Neural progenitor cell (in vitro differentiated cells): ENCODE measurements around the gene SLC6A12. TPM values are rescaled to one million over a fixed set of nuclear protein-coding genes. Genes with fewer than 3 reads are reported as not detected.

ENCODE experiments used
- DNase-seq: peaks from one replicate; pipeline ENCODE4 v3.0.0-alpha.2; 2016; ENCODE audit warnings: low spot score
- H2AFZ ChIP-seq: fragments of 200-600 bp; sonication (generic); replicated peaks from 2 replicates; pipeline ENCODE4 v1.6.1; 2016; ENCODE audit warnings: antibody characterized with exemption
- H3F3A ChIP-seq: fragments of 200-600 bp; sonication (generic); 2 replicates; pipeline ENCODE4 v1.6.1; 2016; ENCODE audit warnings: antibody characterized with exemption, low read depth
- H3K27ac ChIP-seq: fragments of 200-600 bp; sonication (generic); 2 replicates; pipeline ENCODE4 v1.5.1; 2016; ENCODE audit warnings: mild to moderate bottlenecking
- H3K27me3 ChIP-seq: fragments of 200-600 bp; sonication (generic); 2 replicates; pipeline ENCODE4 v1.6.1; 2016; ENCODE audit warnings: mild to moderate bottlenecking, moderate library complexity
- H3K36me3 ChIP-seq: fragments of 200-600 bp; sonication (generic); 2 replicates; pipeline ENCODE4 v1.5.1; 2016
- H3K4me1 ChIP-seq: fragments of 200-600 bp; sonication (generic); 2 replicates; pipeline ENCODE4 v1.6.1; 2016; ENCODE audit warnings: mixed run types
- H3K4me2 ChIP-seq: fragments of 200-600 bp; sonication (generic); 2 replicates; pipeline ENCODE4 v1.6.1; 2016
- H3K4me3 ChIP-seq: fragments of 200-600 bp; sonication (generic); 2 replicates; pipeline ENCODE4 v1.5.1; 2016
- H3K79me2 ChIP-seq: fragments of 200-600 bp; sonication (generic); 2 replicates; pipeline ENCODE4 v1.6.1; 2016; ENCODE audit warnings: low read depth
- H3K9ac ChIP-seq: fragments of 200-600 bp; sonication (generic); 2 replicates; pipeline ENCODE4 v1.6.1; 2016
- H3K9me3 ChIP-seq: fragments of 200-600 bp; sonication (generic); 2 replicates; pipeline ENCODE4 v1.5.1; 2016; ENCODE audit warnings: low read depth
- H4K20me1 ChIP-seq: fragments of 200-600 bp; sonication (generic); 2 replicates; pipeline ENCODE4 v1.6.1; 2016; ENCODE audit warnings: low read depth
- H3K27ac Mint-ChIP-seq: 3 replicates; pipeline ENCODE4 v1.8.0; 2021; ENCODE audit warnings: mixed read lengths
- H3K27me3 Mint-ChIP-seq: 2 replicates; pipeline ENCODE4 v1.8.0; 2022; ENCODE audit warnings: low read depth, mild to moderate bottlenecking, inconsistent platforms, moderate library complexity, mixed read lengths; ENCODE audit not compliant: insufficient read depth
- H3K36me3 Mint-ChIP-seq: 3 replicates; pipeline ENCODE4 v1.8.0; 2021; ENCODE audit warnings: mixed read lengths
- H3K4me1 Mint-ChIP-seq: 3 replicates; pipeline ENCODE4 v1.8.0; 2021; ENCODE audit warnings: mixed read lengths
- H3K4me3 Mint-ChIP-seq: 3 replicates; pipeline ENCODE4 v1.8.0; 2021; ENCODE audit warnings: mild to moderate bottlenecking, moderate library complexity, mixed read lengths
- H3K9me3 Mint-ChIP-seq: 3 replicates; pipeline ENCODE4 v1.8.0; 2020; ENCODE audit warnings: mixed read lengths
- CTCF ChIP-seq: fragments of 200-600 bp; sonication (generic); IDR thresholded peaks from 2 replicates; pipeline ENCODE4 v1.5.1; 2017; ENCODE audit warnings: antibody characterized with exemption, mild to moderate bottlenecking
- EZH2 ChIP-seq: fragments of 200-600 bp; sonication (generic); IDR thresholded peaks from 2 replicates; pipeline ENCODE4 v1.6.1; 2017; ENCODE audit warnings: antibody characterized with exemption, mild to moderate bottlenecking, moderate library complexity
- EZH2phosphoT487 ChIP-seq: fragments of 200-600 bp; sonication (generic); IDR thresholded peaks from 2 replicates; pipeline ENCODE4 v1.6.1; 2017; ENCODE audit warnings: antibody characterized with exemption
- total RNA-seq: library from RNA; depleted of rRNA; stranded (reverse); fragments of >200 nt; gene quantifications from 2 replicates; pipeline ENCODE4 v1.2.3, GENCODE V29; 2015; ENCODE audit warnings: low replicate concordance

SLC6A12 gene
- total RNA-seq, 1 donor from 2014 or later, result not detected

GRCh38 chr12:180445-180844, 33.5 kb downstream of the SLC6A12 start:
- TF ChIP-seq CTCF, result no peak
- no peak for TF ChIP-seq EZH2phosphoT487
- TF ChIP-seq EZH2, result no peak
- Mint-ChIP-seq H3K36me3 (no peaks in the 10 kb centered on the region), H3K9me3 (no peaks in the 10 kb centered on the region), H3K27me3 (peaks cover 12% of the 10 kb centered on the region), H3K4me3 (no peak overlapping the region), H3K27ac (peak overlapping the region; percentile 19), H3K4me1 (peaks cover 7% of the 10 kb centered on the region)
- H3K36me3 ChIP-seq, result no peaks in the 10 kb centered on the region
- no peaks in the 10 kb centered on the region for H3K4me1 ChIP-seq
- no peak overlapping the region for H3K4me3 ChIP-seq
- no peaks in the 10 kb centered on the region for H3F3A ChIP-seq
- H3K27ac ChIP-seq, result no peak overlapping the region
- no peaks in the 10 kb centered on the region for H3K27me3 ChIP-seq
- no peaks in the 10 kb centered on the region for H3K79me2 ChIP-seq
- no peaks in the 10 kb centered on the region for H3K9me3 ChIP-seq
- no peak for DNase-seq
- no peak overlapping the region for H3K9ac ChIP-seq
- H2AFZ ChIP-seq, result no peak overlapping the region
- no peak overlapping the region for H3K4me2 ChIP-seq
- H4K20me1 ChIP-seq, result no peaks in the 10 kb centered on the region

DNA sequence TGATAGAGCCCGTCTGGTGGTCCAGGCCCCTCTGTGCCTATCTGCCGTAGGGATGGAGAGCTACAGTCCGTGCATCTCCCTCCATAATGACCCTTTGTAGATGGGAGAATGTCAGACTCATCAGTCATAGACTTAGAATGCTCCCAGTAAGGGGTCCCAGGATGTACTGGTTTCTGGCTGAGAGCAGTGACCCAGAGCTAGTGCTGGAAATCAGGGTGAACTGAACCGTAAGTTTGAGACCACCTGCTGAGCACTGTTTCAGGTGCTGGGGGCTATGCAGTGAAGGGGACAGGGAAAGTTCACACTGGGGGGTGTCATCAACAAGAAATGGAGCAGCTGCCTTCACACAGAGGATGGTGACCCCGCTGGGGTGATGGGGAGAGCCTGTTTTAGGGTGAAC, 34.1 kb downstream of the SLC6A12 start:
- Mint-ChIP-seq H3K36me3 (no peaks in the 10 kb centered on the region), H3K4me1 (peaks cover 11% of the 10 kb centered on the region), H3K27ac (no peak overlapping the region), H3K9me3 (no peaks in the 10 kb centered on the region), H3K4me3 (no peak overlapping the region), H3K27me3 (peaks cover 15% of the 10 kb centered on the region)
- H3K36me3 ChIP-seq, result no peaks in the 10 kb centered on the region
- no peaks in the 10 kb centered on the region for H3K4me1 ChIP-seq
- no peak overlapping the region for H3K9ac ChIP-seq
- no peak overlapping the region for H3K27ac ChIP-seq
- no peaks in the 10 kb centered on the region for H3K9me3 ChIP-seq
- H3K27me3 ChIP-seq, result no peaks in the 10 kb centered on the region
- no peak overlapping the region for H3K4me2 ChIP-seq
- H3K79me2 ChIP-seq, result no peaks in the 10 kb centered on the region
- H3K4me3 ChIP-seq, result no peak overlapping the region
- H4K20me1 ChIP-seq, result no peaks in the 10 kb centered on the region
- DNase-seq, result no peak
- H3F3A ChIP-seq, result no peaks in the 10 kb centered on the region
- TF ChIP-seq EZH2phosphoT487, result no peak
- no peak for TF ChIP-seq CTCF
- no peak for TF ChIP-seq EZH2
- H2AFZ ChIP-seq, result no peak overlapping the region

DNA sequence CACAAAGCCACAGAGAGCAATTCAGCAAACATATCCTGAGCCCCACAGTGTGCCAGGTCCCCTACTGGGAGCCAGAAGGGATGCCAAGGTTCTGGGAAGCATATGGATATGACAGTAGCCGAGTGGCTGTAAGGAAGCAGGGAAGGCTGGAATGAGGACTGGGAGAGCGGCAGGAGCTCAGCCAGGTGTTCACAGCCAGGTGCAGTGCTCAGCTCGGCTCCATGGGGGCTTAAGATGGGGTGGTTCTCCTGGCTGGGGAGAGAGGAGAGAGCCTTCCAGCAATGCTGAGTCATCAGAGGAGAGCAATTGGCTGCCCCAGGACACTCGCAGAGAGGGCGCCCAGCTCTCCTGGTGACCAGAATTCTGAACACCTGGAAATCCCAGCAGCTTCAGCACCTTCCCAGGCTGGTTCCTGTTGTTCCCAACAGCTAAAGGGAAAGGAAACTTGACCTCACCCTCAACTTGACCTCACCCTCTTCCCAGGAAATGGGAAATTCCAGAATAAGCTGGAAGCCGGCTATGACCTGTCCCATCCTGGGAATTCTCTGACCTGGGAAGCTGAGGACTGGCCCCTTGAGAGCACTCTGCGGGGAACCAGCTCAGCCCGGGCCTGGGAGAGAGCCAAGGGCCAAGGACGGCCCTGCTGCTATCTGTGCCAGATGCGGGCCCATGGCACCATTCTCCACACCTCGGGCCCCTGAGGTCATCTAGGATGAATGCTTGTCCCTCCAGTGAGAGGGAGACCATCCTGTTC, 34.6 kb downstream of the SLC6A12 start:
- H3K4me1 ChIP-seq, result no peaks in the 10 kb centered on the region
- Mint-ChIP-seq H3K4me1 (peaks cover 11% of the 10 kb centered on the region), H3K4me3 (no peak overlapping the region), H3K36me3 (no peaks in the 10 kb centered on the region), H3K27ac (no peak overlapping the region), H3K27me3 (peaks cover 13% of the 10 kb centered on the region), H3K9me3 (no peaks in the 10 kb centered on the region)
- no peak overlapping the region for H3K9ac ChIP-seq
- H3K79me2 ChIP-seq, result no peaks in the 10 kb centered on the region
- no peak overlapping the region for H2AFZ ChIP-seq
- no peaks in the 10 kb centered on the region for H3K36me3 ChIP-seq
- no peaks in the 10 kb centered on the region for H4K20me1 ChIP-seq
- no peaks in the 10 kb centered on the region for H3K27me3 ChIP-seq
- DNase-seq, result no peak
- no peaks in the 10 kb centered on the region for H3F3A ChIP-seq
- no peak for TF ChIP-seq EZH2
- TF ChIP-seq CTCF, result no peak
- no peak for TF ChIP-seq EZH2phosphoT487
- no peak overlapping the region for H3K4me2 ChIP-seq
- H3K9me3 ChIP-seq, result no peaks in the 10 kb centered on the region
- no peak overlapping the region for H3K4me3 ChIP-seq
- H3K27ac ChIP-seq, result no peak overlapping the region
